Loucy (cell line): ENCODE data around the gene COX7A2.

Source experiments
- EZH2phosphoT487 ChIP-seq: fragments of 200-600 bp; IDR thresholded peaks from 2 replicates; pipeline ENCODE4 v1.6.1; 2018; ENCODE audit warnings: antibody characterized with exemption, mild to moderate bottlenecking, moderate library complexity, borderline replicate concordance
- TF ChIP-seq, protein P1 (sequence below): fragments of 200-600 bp; sonication (generic); conservative IDR thresholded peaks from 2 replicates; pipeline ENCODE4 v1.5.1; 2014; ENCODE audit warnings: mild to moderate bottlenecking, antibody characterized with exemption, low read length

DNA sequence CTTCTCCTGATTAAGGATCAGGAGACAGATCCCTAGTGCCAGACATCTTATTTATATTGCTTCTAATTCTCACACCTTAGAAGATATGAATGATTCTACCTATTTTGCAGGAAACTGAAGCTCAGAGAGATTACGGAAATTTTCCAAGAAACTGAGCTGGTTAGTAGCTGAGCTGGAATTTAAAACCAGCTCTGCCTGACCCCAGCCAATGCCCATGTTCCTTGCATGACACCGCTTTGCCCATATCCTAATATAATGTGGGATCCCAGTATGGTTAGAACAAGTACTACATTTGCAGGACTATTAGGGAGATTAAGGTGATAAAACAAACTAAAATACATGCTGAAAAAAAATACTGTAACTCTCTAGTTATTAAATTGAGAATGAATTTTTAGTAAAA, 39.1 kb upstream of the COX7A2 start:
- TF ChIP-seq, protein P1, sequence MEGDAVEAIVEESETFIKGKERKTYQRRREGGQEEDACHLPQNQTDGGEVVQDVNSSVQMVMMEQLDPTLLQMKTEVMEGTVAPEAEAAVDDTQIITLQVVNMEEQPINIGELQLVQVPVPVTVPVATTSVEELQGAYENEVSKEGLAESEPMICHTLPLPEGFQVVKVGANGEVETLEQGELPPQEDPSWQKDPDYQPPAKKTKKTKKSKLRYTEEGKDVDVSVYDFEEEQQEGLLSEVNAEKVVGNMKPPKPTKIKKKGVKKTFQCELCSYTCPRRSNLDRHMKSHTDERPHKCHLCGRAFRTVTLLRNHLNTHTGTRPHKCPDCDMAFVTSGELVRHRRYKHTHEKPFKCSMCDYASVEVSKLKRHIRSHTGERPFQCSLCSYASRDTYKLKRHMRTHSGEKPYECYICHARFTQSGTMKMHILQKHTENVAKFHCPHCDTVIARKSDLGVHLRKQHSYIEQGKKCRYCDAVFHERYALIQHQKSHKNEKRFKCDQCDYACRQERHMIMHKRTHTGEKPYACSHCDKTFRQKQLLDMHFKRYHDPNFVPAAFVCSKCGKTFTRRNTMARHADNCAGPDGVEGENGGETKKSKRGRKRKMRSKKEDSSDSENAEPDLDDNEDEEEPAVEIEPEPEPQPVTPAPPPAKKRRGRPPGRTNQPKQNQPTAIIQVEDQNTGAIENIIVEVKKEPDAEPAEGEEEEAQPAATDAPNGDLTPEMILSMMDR = no peak
- TF ChIP-seq EZH2phosphoT487 = no peak
